Kidney tubule cell (primary cell): ENCODE measurements around the gene AUTS2.

Experiments
- DNase-seq: peaks from one replicate; pipeline ENCODE4 v3.0.0-alpha.2; 2018; ENCODE audit warnings: low spot score

The AUTS2 gene

GRCh38 chr7:69818636-69819332 is 220.5 kb downstream of the AUTS2 start:
- DNase-seq, result no peak

GRCh38 chr7:69819333-69819705 is 221.0 kb downstream of the AUTS2 start:
- DNase-seq, result no peak

GRCh38 chr7:69820479-69821192 is 222.4 kb downstream of the AUTS2 start:
- no peak for DNase-seq

- DNase-seq, result no peak
Observed at GRCh38 chr7:69822386-69822785, 224.1 kb downstream of the AUTS2 start.

GRCh38 chr7:69823151-69823744 is 225.0 kb downstream of the AUTS2 start:
- no peak for DNase-seq

- DNase-seq, result no peak
Observed at GRCh38 chr7:69825113-69825972, 227.1 kb downstream of the AUTS2 start.

GRCh38 chr7:69826283-69826682 is 228.0 kb downstream of the AUTS2 start:
- no peak for DNase-seq

- no peak for DNase-seq
Observed at GRCh38 chr7:69827140-69827539, 228.9 kb downstream of the AUTS2 start.

GRCh38 chr7:69827558-69827957 is 229.3 kb downstream of the AUTS2 start:
- no peak for DNase-seq

- peak; percentile 9 for DNase-seq
Observed at GRCh38 chr7:69832356-69832755, 234.1 kb downstream of the AUTS2 start.

- DNase-seq, result no peak
Observed at GRCh38 chr7:69833964-69834363, 235.7 kb downstream of the AUTS2 start.

- no peak for DNase-seq
Observed at GRCh38 chr7:69836702-69837101, 238.4 kb downstream of the AUTS2 start.

GRCh38 chr7:69837387-69838068 is 239.3 kb downstream of the AUTS2 start:
- DNase-seq, result peak; percentile 3

- no peak for DNase-seq
Observed at GRCh38 chr7:69839782-69840181, 241.5 kb downstream of the AUTS2 start.

- DNase-seq, result no peak
Observed at GRCh38 chr7:69840248-69840647, 242.0 kb downstream of the AUTS2 start.

- no peak for DNase-seq
Observed at GRCh38 chr7:69843653-69844052, 245.4 kb downstream of the AUTS2 start.

- DNase-seq, result no peak
Observed at GRCh38 chr7:69844264-69844868, 246.1 kb downstream of the AUTS2 start.

- DNase-seq, result no peak
Observed at GRCh38 chr7:69845721-69846495, 247.6 kb downstream of the AUTS2 start.

- DNase-seq, result no peak
Observed at GRCh38 chr7:69847921-69848612, 249.8 kb downstream of the AUTS2 start.

- DNase-seq, result no peak
Observed at GRCh38 chr7:69849268-69849667, 251.0 kb downstream of the AUTS2 start.
